ENCODE results near the gene TBC1D9. TPM values are rescaled to one million over a fixed set of nuclear protein-coding genes. Genes with fewer than 3 reads are reported as not detected.

TBC1D9 gene
- polyA plus RNA-seq, 3 donors, result 13.6 to 33.5 (median 21.0) TPM

GRCh38 chr4:140635606-140636005 lies 120.6 kb downstream of the TBC1D9 start:
- Histone ChIP-seq H4K20me1 (ENCODE audit: insufficient read depth, low read length) (peaks cover 11% of the 10 kb centered on the region), H3K27me3 (ENCODE audit: control insufficient read depth in 2 of 2, insufficient read depth in 2 of 2, low read length in 2 of 2) (no peaks in the 10 kb centered on the region), H3K4me2 (replicated peaks; ENCODE audit: extremely low read depth, low read length, poor library complexity, severe bottlenecking) (no peak overlapping the region), H3K4me3 (replicated peaks in 1 of 3; ENCODE audit: low read depth in 2 of 3, low read length in 3 of 3) (no peak overlapping the region), H3K27ac (ENCODE audit: low read depth in 1 of 2, low read length in 2 of 2) (no peak overlapping the region), H2AFZ (ENCODE audit: insufficient read depth, low read depth, low read length, poor library complexity, severe bottlenecking) (no peak overlapping the region), H3K9ac (ENCODE audit: insufficient read depth, low read length, poor library complexity, severe bottlenecking) (no peak overlapping the region), H3K9me3 (replicated peaks in 1 of 2; ENCODE audit: control insufficient read depth in 1 of 2, insufficient read depth in 1 of 2, low read length in 2 of 2) (no peaks in the 10 kb centered on the region), H3K4me1 (ENCODE audit: control insufficient read depth in 1 of 2, insufficient read depth in 2 of 2, low read length in 2 of 2) (no peaks in the 10 kb centered on the region), H3K79me2 (ENCODE audit: insufficient read depth, low read length) (no peaks in the 10 kb centered on the region), H3K36me3 (replicated peaks in 1 of 2; ENCODE audit: control insufficient read depth in 1 of 2, insufficient read depth in 2 of 2, low read length in 2 of 2) (peaks cover 24 to 79% of the 10 kb centered on the region in 2 donors)
- DNase-seq, result no peak
- Mint-ChIP-seq H3K36me3 (peaks cover 53 to 63% of the 10 kb centered on the region in 2 donors), H3K4me3 (no peak overlapping the region), H3K4me1 (no peaks in the 10 kb centered on the region), H3K9me3 (peaks cover 0 to 2% (median 0%) of the 10 kb centered on the region in 7 donors), H3K27ac (no peak overlapping the region), H3K27me3 (ENCODE audit: low read depth in 3 of 3) (peaks cover 0 to 2% (median 0%) of the 10 kb centered on the region in 3 donors)
- intact Hi-C loops (cut with micrococcal nuclease), result no loop called here
- no peak for TF ChIP-seq CTCF (IDR thresholded peaks at IDR 0.05)
- 87% methylated on average over 6 of the region's 6 CpGs for WGBS (ENCODE audit: insufficient coverage)

GRCh38 chr4:140633951-140634350 lies 122.2 kb downstream of the TBC1D9 start:
- H3K36me3 ChIP-seq (replicated peaks in 1 of 2; ENCODE audit: control insufficient read depth in 1 of 2, insufficient read depth in 2 of 2, low read length in 2 of 2), result peaks cover 22 to 77% of the 10 kb centered on the region in 2 donors
- H3K27me3 Mint-ChIP-seq (ENCODE audit: low read depth in 3 of 3), result peaks cover 0 to 2% (median 0%) of the 10 kb centered on the region in 3 donors
- no peaks in the 10 kb centered on the region for H3K4me1 ChIP-seq (ENCODE audit: control insufficient read depth in 1 of 2, insufficient read depth in 2 of 2, low read length in 2 of 2)
- H3K4me3 Mint-ChIP-seq, result no peak overlapping the region
- peaks cover 54 to 58% of the 10 kb centered on the region in 2 donors for H3K36me3 Mint-ChIP-seq
- DNase-seq, result no peak
- WGBS (ENCODE audit: insufficient coverage), result 97% methylated on average over 7 of the region's 10 CpGs
- no peaks in the 10 kb centered on the region for H3K4me1 Mint-ChIP-seq
- H3K4me3 ChIP-seq (replicated peaks in 1 of 3; ENCODE audit: low read depth in 2 of 3, low read length in 3 of 3), result no peak overlapping the region
- no peak overlapping the region for H3K27ac Mint-ChIP-seq
- no peak overlapping the region for H3K4me2 ChIP-seq (replicated peaks; ENCODE audit: extremely low read depth, low read length, poor library complexity, severe bottlenecking)
- H3K9me3 Mint-ChIP-seq, result peaks cover 0 to 2% (median 0%) of the 10 kb centered on the region in 7 donors
- no peak overlapping the region for H2AFZ ChIP-seq (ENCODE audit: insufficient read depth, low read depth, low read length, poor library complexity, severe bottlenecking)
- no peaks in the 10 kb centered on the region for H3K27me3 ChIP-seq (ENCODE audit: control insufficient read depth in 2 of 2, insufficient read depth in 2 of 2, low read length in 2 of 2)
- H3K9me3 ChIP-seq (replicated peaks in 1 of 2; ENCODE audit: control insufficient read depth in 1 of 2, insufficient read depth in 1 of 2, low read length in 2 of 2), result no peaks in the 10 kb centered on the region
- no peak overlapping the region for H3K9ac ChIP-seq (ENCODE audit: insufficient read depth, low read length, poor library complexity, severe bottlenecking)
- H3K27ac ChIP-seq (ENCODE audit: low read depth in 1 of 2, low read length in 2 of 2), result no peak overlapping the region
- no peaks in the 10 kb centered on the region for H3K79me2 ChIP-seq (ENCODE audit: insufficient read depth, low read length)
- TF ChIP-seq CTCF (IDR thresholded peaks at IDR 0.05), result no peak
- intact Hi-C loops (cut with micrococcal nuclease), result no loop called here
- peaks cover 4% of the 10 kb centered on the region for H4K20me1 ChIP-seq (ENCODE audit: insufficient read depth, low read length)

All from CD14-positive monocyte (primary cell).